Measurements from ENCODE around the gene ADRM1. TPM values are rescaled to one million over a fixed set of nuclear protein-coding genes. Genes with fewer than 3 reads are reported as not detected.

Gene ADRM1
- total RNA-seq, 4 donors from 2014 or later = 89.9 to 140 (median 117) TPM

DNA sequence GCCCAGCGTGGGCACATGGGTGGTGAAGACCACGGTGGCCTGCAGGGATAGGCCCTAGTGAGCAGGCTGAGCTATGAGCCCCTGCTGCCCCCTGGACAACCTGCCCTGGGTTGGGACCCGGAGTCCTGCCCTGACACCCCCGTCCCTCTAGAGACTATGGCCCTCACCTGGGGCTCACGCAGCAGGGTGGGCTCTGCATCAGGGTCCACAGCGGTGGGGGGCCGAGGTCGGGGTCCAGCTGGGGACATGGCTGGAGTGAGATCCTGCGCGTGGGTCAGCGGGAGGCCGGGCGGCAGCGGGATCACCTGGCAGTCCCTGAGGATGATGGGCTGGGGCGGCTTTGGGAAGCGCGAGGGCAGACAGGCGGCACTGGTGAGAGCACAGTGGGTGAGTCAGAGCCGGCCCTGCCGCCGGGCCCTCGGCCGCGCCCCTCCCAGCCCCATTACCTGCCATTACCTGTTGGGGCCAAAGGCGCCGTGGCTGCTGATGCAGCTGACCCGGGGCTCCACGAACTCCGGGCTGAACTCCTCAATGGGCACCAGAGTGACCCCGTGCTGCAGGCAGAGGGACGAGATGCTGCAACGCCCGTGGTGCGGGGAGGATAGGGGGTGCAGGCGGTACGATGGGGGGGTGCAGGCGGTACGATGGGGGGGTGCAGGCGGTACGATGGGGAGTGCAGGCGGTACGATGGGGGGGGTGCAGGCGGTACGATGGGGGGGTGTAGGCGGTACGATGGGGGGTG is 27.9 kb downstream of the ADRM1 start:
- H3K36me3 ChIP-seq = peaks cover 77 to 84% of the 10 kb centered on the region in 2 donors
- TF ChIP-seq, protein P1, sequence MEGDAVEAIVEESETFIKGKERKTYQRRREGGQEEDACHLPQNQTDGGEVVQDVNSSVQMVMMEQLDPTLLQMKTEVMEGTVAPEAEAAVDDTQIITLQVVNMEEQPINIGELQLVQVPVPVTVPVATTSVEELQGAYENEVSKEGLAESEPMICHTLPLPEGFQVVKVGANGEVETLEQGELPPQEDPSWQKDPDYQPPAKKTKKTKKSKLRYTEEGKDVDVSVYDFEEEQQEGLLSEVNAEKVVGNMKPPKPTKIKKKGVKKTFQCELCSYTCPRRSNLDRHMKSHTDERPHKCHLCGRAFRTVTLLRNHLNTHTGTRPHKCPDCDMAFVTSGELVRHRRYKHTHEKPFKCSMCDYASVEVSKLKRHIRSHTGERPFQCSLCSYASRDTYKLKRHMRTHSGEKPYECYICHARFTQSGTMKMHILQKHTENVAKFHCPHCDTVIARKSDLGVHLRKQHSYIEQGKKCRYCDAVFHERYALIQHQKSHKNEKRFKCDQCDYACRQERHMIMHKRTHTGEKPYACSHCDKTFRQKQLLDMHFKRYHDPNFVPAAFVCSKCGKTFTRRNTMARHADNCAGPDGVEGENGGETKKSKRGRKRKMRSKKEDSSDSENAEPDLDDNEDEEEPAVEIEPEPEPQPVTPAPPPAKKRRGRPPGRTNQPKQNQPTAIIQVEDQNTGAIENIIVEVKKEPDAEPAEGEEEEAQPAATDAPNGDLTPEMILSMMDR (IDR thresholded peaks at IDR 0.05) = no peak
- no peak for TF ChIP-seq POLR2A (IDR thresholded peaks at IDR 0.05)
- H3K4me3 ChIP-seq (replicated peaks in 1 of 3) = no peak overlapping the region
- no peaks in the 10 kb centered on the region for H3K9me3 ChIP-seq
- H3K27me3 ChIP-seq = no peaks in the 10 kb centered on the region
- no peak for DNase-seq
- H3K4me1 ChIP-seq = no peaks in the 10 kb centered on the region
- WGBS, 2 donors = 92 to 95% methylated on average over 19 to 20 of the region's 46 CpGs
- intact Hi-C loops (cut with DNase I) = no loop called here
- no peak overlapping the region for H3K27ac ChIP-seq

DNA sequence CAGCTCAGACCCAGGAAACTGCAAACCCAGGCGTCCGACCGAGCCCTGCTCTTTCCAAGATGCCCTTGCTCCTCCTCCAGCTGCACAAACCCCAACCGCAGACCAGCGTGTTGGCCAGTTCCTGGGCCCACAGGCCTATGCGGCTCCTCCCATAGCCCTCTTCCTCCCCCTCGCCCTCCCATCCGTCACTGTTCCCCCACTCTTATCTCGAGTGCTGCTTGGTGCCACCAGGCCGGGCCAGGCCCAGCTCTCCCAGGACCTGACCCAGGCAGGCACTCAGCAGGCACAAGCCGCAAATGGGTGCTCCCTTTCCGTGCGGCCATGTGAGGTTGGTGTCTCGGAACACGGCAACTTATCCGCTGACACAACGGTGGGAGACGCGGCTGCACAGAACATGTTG is 28.6 kb downstream of the ADRM1 start:
- Histone ChIP-seq H3K27me3 (no peaks in the 10 kb centered on the region), H3K27ac (no peak overlapping the region), H3K4me3 (replicated peaks in 1 of 3) (no peak overlapping the region), H3K4me1 (no peaks in the 10 kb centered on the region), H3K36me3 (peaks cover 75 to 86% of the 10 kb centered on the region in 2 donors), H3K9me3 (no peaks in the 10 kb centered on the region)
- intact Hi-C loops (cut with DNase I) = no loop called here
- TF ChIP-seq POLR2A (IDR thresholded peaks at IDR 0.05) = no peak
- TF ChIP-seq, protein P1 (IDR thresholded peaks at IDR 0.05) = no peak
- DNase-seq = no peak
- WGBS, 2 donors = 95 to 98% methylated on average over 16 to 19 of the region's 19 CpGs

DNA sequence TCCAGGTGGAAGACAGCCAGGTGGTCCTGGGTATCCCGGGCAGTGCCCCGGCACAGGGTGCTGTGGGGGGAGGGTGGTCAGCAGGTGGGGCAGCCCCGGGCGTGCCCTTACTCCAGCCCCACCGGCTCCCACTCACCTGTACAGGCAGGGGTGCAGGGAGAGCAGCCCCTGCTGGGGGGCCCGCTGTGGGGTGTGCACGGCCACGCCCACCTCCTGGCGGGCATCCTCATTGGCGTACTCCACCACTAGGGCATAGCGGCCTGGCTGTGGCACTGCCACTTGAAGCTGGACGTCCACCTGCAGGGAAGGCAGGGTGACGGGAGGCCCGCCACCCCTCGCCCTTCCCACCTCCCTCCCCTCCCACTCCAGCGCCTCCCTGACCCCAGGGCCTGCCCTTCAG is 29.6 kb downstream of the ADRM1 start:
- Histone ChIP-seq H3K9me3 (no peaks in the 10 kb centered on the region), H3K27me3 (no peaks in the 10 kb centered on the region), H3K4me3 (replicated peaks in 1 of 3) (no peak overlapping the region), H3K27ac (no peak overlapping the region), H3K36me3 (peaks cover 72 to 86% of the 10 kb centered on the region in 2 donors), H3K4me1 (no peaks in the 10 kb centered on the region)
- 86 to 93% methylated on average over 6 to 8 of the region's 16 CpGs for WGBS, 2 donors
- intact Hi-C loops (cut with DNase I) = no loop called here
- TF ChIP-seq, protein P1 (IDR thresholded peaks at IDR 0.05) = no peak
- TF ChIP-seq POLR2A (IDR thresholded peaks at IDR 0.05) = no peak
- no peak for DNase-seq

DNA sequence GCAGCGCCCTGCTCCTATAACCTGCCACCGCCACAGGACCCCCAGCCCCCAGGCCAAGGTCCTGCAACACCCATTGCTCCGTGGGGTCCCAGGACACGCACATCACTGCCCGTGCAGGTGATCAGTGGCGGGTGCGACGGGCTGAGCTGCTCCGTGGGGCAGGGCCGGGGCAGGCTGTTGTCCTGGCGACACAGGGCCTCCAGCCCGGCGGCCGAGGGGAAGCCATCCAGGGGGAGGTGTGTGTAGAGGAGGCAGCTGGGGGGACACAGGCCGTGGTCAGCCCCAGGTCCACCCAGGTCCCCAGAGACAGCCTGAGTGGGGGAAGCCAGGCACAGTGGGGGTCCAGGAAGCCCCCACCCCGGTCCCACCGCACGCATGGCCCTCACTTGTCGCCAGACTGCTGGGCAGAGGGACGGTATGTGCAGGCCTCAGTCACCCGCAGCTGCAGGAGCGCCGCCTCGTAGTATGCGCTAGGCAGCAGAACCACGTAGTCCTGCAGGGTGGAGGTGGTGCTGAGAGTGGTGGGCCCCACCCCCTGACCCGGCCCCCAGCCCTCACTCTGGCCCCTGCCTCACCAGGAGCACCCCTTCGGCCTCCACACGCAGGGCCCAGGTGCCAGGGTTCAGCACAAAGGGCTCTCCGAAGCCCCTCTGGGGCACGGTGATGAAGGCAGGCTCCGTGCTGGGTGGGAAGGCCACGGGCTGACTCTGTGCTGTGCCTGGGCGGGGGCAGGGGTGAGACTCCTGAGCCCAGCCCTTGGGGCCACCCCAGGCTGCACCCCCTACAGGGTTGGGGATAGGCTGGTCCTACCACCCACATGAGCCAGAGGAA is 30.4 kb downstream of the ADRM1 start:
- H3K9me3 ChIP-seq = no peaks in the 10 kb centered on the region
- no peak for DNase-seq
- peaks cover 72 to 86% of the 10 kb centered on the region in 2 donors for H3K36me3 ChIP-seq
- intact Hi-C loops (cut with DNase I) = no loop called here
- no peaks in the 10 kb centered on the region for H3K27me3 ChIP-seq
- H3K4me1 ChIP-seq = no peaks in the 10 kb centered on the region
- TF ChIP-seq, protein P1 (IDR thresholded peaks at IDR 0.05) = no peak
- TF ChIP-seq POLR2A (IDR thresholded peaks at IDR 0.05) = no peak
- H3K27ac ChIP-seq = no peak overlapping the region
- 100% methylated on average over 2 of the region's 34 CpGs; no CpG with 5 or more reads in 1 of the 2 donors for WGBS, 2 donors
- no peak overlapping the region for H3K4me3 ChIP-seq (replicated peaks in 1 of 3)
